GM23248 (cell line): ENCODE results near the gene CACNA1C. TPM values are rescaled to one million over a fixed set of nuclear protein-coding genes. Genes with fewer than 3 reads are reported as not detected.

ENCODE experiments used
- DNase-seq: peaks from one replicate; pipeline ENCODE4 v3.0.0-alpha.2; 2015
- H2AFZ ChIP-seq: fragments of 200-600 bp; sonication (generic); 2 replicates; pipeline ENCODE4 v1.6.1; 2016; ENCODE audit warnings: antibody characterized with exemption
- H3F3A ChIP-seq: fragments of 200-600 bp; sonication (generic); 2 replicates; pipeline ENCODE4 v1.6.1; 2016; ENCODE audit warnings: mild to moderate bottlenecking, antibody characterized with exemption, mixed run types; ENCODE audit not compliant: insufficient read depth
- H3K27ac ChIP-seq: fragments of 200-600 bp; sonication (generic); 2 replicates; pipeline ENCODE4 v1.5.1; 2016; ENCODE audit warnings: mild to moderate bottlenecking
- H3K27me3 ChIP-seq: fragments of 200-600 bp; sonication (generic); replicated peaks from 2 replicates; pipeline ENCODE4 v1.6.1; 2016; ENCODE audit warnings: mild to moderate bottlenecking; ENCODE audit not compliant: insufficient read depth
- H3K36me3 ChIP-seq: fragments of 200-600 bp; sonication (generic); 2 replicates; pipeline ENCODE4 v1.6.1; 2016; ENCODE audit warnings: low read depth, mild to moderate bottlenecking
- H3K4me1 ChIP-seq: fragments of 200-600 bp; sonication (generic); 2 replicates; pipeline ENCODE4 v1.6.1; 2016; ENCODE audit warnings: mild to moderate bottlenecking; ENCODE audit not compliant: insufficient read depth
- H3K4me2 ChIP-seq: fragments of 200-600 bp; sonication (generic); one replicate; pipeline ENCODE4 v1.6.1; 2016; ENCODE audit warnings: mild to moderate bottlenecking; ENCODE audit not compliant: unreplicated experiment
- H3K4me3 ChIP-seq: fragments of 200-600 bp; sonication (generic); 2 replicates; pipeline ENCODE4 v1.5.1; 2016; ENCODE audit warnings: mild to moderate bottlenecking
- H3K79me2 ChIP-seq: fragments of 200-600 bp; sonication (generic); 2 replicates; pipeline ENCODE4 v1.6.1; 2016; ENCODE audit warnings: mild to moderate bottlenecking; ENCODE audit not compliant: insufficient read depth
- H3K9ac ChIP-seq: fragments of 200-600 bp; sonication (generic); 2 replicates; pipeline ENCODE4 v1.6.1; 2016; ENCODE audit warnings: mild to moderate bottlenecking
- H3K9me2 ChIP-seq: fragments of 200-600 bp; sonication (generic); 2 replicates; pipeline ENCODE4 v1.6.1; 2016; ENCODE audit warnings: mixed run types, mild to moderate bottlenecking, moderate library complexity; ENCODE audit not compliant: insufficient read depth
- H3K9me3 ChIP-seq: fragments of 200-600 bp; sonication (generic); one replicate; pipeline ENCODE4 v1.6.1; 2017; ENCODE audit warnings: low read depth
- H4K20me1 ChIP-seq: fragments of 200-600 bp; sonication (generic); 2 replicates; pipeline ENCODE4 v1.6.0; 2016; ENCODE audit not compliant: insufficient read depth
- EZH2 ChIP-seq: fragments of 200-600 bp; sonication (generic); IDR thresholded peaks from 2 replicates; pipeline ENCODE4 v1.6.1; 2018; ENCODE audit warnings: antibody characterized with exemption, mild to moderate bottlenecking; ENCODE audit not compliant: insufficient read depth, poor library complexity, severe bottlenecking
- EZH2phosphoT487 ChIP-seq: fragments of 200-600 bp; sonication (generic); IDR thresholded peaks from 2 replicates; pipeline ENCODE4 v1.6.1; 2018; ENCODE audit warnings: antibody characterized with exemption, moderate library complexity, mild to moderate bottlenecking, low read depth; ENCODE audit not compliant: insufficient read depth
- WGBS, 2 experiments: methylation state at CpG; one replicate each; pipeline ENCODE4 v1.1.6; 2015 to 2017; ENCODE audit warnings: low lambda C conversion rate in 2 of 2, low coverage in 1 of 2; ENCODE audit errors: missing lambda C conversion rate in 2 of 2; 5-methylcytosine and 5-hydroxymethylcytosine counted together
- in situ Hi-C: fragments of 300-500 bp; cut with MboI; formaldehyde crosslinking; loops from 2 replicates; pipeline ENCODE4 v1.15.0; 2020
- polyA plus RNA-seq: library from polyadenylated mRNA; unstranded; fragments of >200 nt; fragmentation: Nextera tagmentation; extraction: Ambion mirVana; gene quantifications from 2 replicates; pipeline ENCODE4 v1.2.1, GENCODE V29; 2016
- total RNA-seq: library from RNA; depleted of rRNA; stranded (reverse); fragments of >200 nt; shearing (Covaris generic); gene quantifications from 2 replicates; pipeline ENCODE4 v1.2.3, GENCODE V29; 2014

Gene CACNA1C
- total and polyA plus RNA-seq, 2 experiments from 2014 or later = 4.9 to 11.5 TPM

DNA sequence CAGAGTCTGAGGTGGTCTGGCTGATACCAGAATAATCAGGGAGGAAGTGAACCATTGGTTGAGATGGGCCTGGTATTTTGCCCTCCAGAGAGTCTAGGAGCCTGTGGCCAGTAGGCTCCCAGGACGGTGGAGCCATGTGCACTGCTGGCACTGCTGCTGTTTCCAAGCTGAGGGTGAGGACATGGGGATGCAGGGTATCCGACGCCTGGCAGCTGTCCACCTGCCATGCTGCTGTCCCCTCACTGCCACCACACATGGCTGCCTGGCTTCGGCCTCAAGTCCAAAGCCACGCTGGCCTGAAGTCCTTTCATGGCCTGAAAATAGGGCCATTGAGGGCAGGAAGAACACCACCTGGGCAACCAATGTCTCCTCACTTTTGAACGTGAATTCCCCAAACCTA, 8.6 kb downstream of the CACNA1C start:
- TF ChIP-seq EZH2phosphoT487 (no peak), EZH2 (no peak)
- 97 to 98% methylated on average over 6 of the region's 6 CpGs for WGBS, 2 experiments
- in situ Hi-C loops = loop anchor here (25.0 kb wide), 1 partner anchor 526 kb away; no protein-coding TSS in a partner anchor
- no peak overlapping the region for H2AFZ ChIP-seq
- no peak overlapping the region for H3K9ac ChIP-seq
- H3K9me2 ChIP-seq = no peaks in the 10 kb centered on the region
- H3K27me3 ChIP-seq = no peaks in the 10 kb centered on the region
- H3K9me3 ChIP-seq = no peaks in the 10 kb centered on the region
- H3K4me2 ChIP-seq = no peak overlapping the region
- peaks cover 7% of the 10 kb centered on the region; the same call in 1 of the 2 replicates for H3K36me3 ChIP-seq
- H3K79me2 ChIP-seq = peaks cover 100% of the 10 kb centered on the region
- H3K4me3 ChIP-seq = no peak overlapping the region
- peaks cover 6% of the 10 kb centered on the region; the same call in 1 of the 2 replicates for H4K20me1 ChIP-seq
- no peak overlapping the region for H3K27ac ChIP-seq
- peaks cover 22% of the 10 kb centered on the region for H3F3A ChIP-seq
- peaks cover 13% of the 10 kb centered on the region for H3K4me1 ChIP-seq
- no peak for DNase-seq

DNA sequence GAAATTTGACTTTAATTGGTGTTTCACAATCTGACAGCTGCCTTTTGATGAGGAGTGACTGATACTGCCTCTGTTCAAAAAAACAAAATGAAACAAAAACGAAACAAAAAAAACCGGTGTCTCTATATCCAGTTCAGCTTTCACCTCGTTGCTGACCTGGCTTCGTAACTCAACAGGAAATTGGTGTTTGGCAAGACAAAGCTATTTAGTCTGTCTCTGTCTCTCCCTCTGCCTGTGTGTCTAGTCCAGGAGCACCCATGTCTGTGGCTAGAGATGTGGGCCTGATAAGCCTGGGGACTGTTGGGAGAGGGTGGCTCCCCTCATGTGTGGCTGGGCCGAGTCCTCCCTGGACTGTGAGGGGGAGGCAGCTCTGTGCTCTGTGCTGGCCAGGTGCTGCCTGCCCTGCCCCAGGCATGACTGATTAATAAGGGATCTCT, 11.3 kb downstream of the CACNA1C start:
- DNase-seq = peak; percentile 68
- Histone ChIP-seq H4K20me1 (peaks cover 6% of the 10 kb centered on the region; the same call in 1 of the 2 replicates), H3K9me3 (no peaks in the 10 kb centered on the region), H3K27me3 (no peaks in the 10 kb centered on the region), H3F3A (peaks cover 22% of the 10 kb centered on the region), H3K4me1 (peaks cover 13% of the 10 kb centered on the region), H3K27ac (peak overlapping the region; percentile 44), H3K9me2 (no peaks in the 10 kb centered on the region), H3K79me2 (peaks cover 100% of the 10 kb centered on the region), H3K4me3 (peak overlapping the region; percentile 64), H2AFZ (peak overlapping the region; percentile 47; the same call in 1 of the 2 replicates), H3K36me3 (no peaks in the 10 kb centered on the region), H3K9ac (peak overlapping the region; percentile 50), H3K4me2 (peak overlapping the region; percentile 82)
- no peak for TF ChIP-seq EZH2
- TF ChIP-seq EZH2phosphoT487 = no peak
- 22 to 34% methylated on average over 5 of the region's 5 CpGs for WGBS, 2 experiments
- in situ Hi-C loops = loop anchor here (25.0 kb wide), 1 partner anchor 523 kb away; no protein-coding TSS in a partner anchor

DNA sequence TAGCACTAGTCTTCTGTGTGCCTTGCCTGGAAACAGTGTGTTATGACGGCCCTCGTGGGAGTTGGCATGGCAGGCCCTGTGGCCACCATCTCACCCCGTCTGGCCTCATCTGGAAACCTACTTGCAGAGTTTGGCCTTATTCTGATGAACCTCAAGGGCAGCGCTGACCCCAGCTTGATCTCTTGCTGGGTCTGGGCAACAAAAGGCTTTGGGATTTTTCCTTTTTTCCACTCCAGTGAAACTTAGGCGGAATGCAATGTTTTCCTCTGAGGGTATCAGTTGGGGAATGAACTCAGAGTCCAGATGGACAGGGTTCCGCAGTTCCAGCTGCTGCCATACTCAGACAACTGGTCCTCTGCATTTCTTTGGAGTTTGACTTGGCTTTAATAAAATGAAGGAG, 15.9 kb downstream of the CACNA1C start:
- Histone ChIP-seq H3K9ac (no peak overlapping the region), H3K4me3 (no peak overlapping the region), H3K27ac (no peak overlapping the region), H3K27me3 (no peaks in the 10 kb centered on the region), H3K9me3 (peaks cover 3% of the 10 kb centered on the region), H3K79me2 (peaks cover 96% of the 10 kb centered on the region), H2AFZ (no peak overlapping the region), H3K4me1 (peaks cover 10% of the 10 kb centered on the region), H3F3A (peaks cover 13% of the 10 kb centered on the region), H3K4me2 (no peak overlapping the region), H4K20me1 (peaks cover 9% of the 10 kb centered on the region; the same call in 1 of the 2 replicates), H3K9me2 (no peaks in the 10 kb centered on the region), H3K36me3 (0 out of 2 replicates have a peak, but pooled peaks cover 3% of the 10 kb centered on the region)
- no peak for DNase-seq
- in situ Hi-C loops = loop anchor here (25.0 kb wide), 1 partner anchor 519 kb away; no protein-coding TSS in a partner anchor
- TF ChIP-seq EZH2 = no peak
- TF ChIP-seq EZH2phosphoT487 = no peak
- WGBS, 2 experiments = 98 to 99% methylated on average over 6 of the region's 6 CpGs

DNA sequence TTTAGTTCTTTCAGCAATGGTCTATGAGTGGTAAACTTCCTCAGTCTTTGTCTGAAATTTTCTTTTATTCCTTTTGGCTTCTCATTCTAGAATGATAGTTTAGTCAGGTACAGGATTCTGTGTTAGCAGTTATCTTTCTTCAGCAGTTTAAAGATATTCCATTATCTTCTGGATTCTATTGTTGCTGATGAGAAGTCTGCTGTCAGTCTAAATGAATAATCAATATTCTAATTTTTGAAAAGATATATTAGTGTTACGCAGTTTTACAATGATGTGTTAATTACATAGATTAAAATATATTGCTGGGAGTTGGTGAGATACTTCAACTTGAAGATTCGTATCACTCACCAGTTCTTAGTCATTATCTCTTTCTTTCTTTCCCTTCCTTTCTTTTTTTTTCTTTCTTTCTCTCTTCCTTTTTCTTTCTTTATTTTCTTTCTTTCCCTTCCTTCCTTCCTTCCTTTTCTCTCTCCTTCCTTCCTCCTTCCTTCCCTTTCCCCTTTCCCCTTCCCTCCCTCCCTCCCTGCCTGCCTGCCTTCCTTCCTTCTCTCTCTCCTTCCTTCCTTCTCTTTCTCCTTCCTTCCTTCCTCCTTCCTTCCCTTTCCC, 17.8 kb downstream of the CACNA1C start:
- no peak overlapping the region for H3K9ac ChIP-seq
- no peaks in the 10 kb centered on the region for H3K9me2 ChIP-seq
- H3K4me2 ChIP-seq = no peak overlapping the region
- H3K27me3 ChIP-seq = no peaks in the 10 kb centered on the region
- peaks cover 96% of the 10 kb centered on the region for H3K79me2 ChIP-seq
- H3K27ac ChIP-seq = no peak overlapping the region
- no peak for TF ChIP-seq EZH2
- TF ChIP-seq EZH2phosphoT487 = no peak
- peaks cover 7% of the 10 kb centered on the region; the same call in 1 of the 2 replicates for H3F3A ChIP-seq
- no peak overlapping the region for H3K4me3 ChIP-seq
- H3K4me1 ChIP-seq = no peaks in the 10 kb centered on the region
- WGBS, 2 experiments = 99 to 100% methylated on average over 2 of the region's 2 CpGs
- peaks cover 3% of the 10 kb centered on the region for H3K9me3 ChIP-seq
- H3K36me3 ChIP-seq = 0 out of 2 replicates have a peak, but pooled peaks cover 3% of the 10 kb centered on the region
- peaks cover 6% of the 10 kb centered on the region; the same call in 1 of the 2 replicates for H4K20me1 ChIP-seq
- no peak overlapping the region for H2AFZ ChIP-seq
- in situ Hi-C loops = loop anchor here (25.0 kb wide), 1 partner anchor 517 kb away; no protein-coding TSS in a partner anchor
- DNase-seq = no peak
